HG02840 (cell line): ENCODE results near the gene CACUL1.
"Not testable (repeated sequence)": the region's sequence is repeated elsewhere in the genome, so short reads cannot be mapped to it uniquely, and the experiment has no call there.

ENCODE experiments used
- ATAC-seq: cut with Tn5 transposase; IDR thresholded peaks from one replicate; pipeline ENCODE4 v1.9.1; 2021; ENCODE audit warnings: mild to moderate bottlenecking, moderate library complexity, moderate number of reproducible peaks; ENCODE audit not compliant: unreplicated experiment, low FRiP score

Gene CACUL1

GRCh38 chr10:118658762-118659161 is 96.0 kb downstream of the CACUL1 start:
- no peak for ATAC-seq

DNA sequence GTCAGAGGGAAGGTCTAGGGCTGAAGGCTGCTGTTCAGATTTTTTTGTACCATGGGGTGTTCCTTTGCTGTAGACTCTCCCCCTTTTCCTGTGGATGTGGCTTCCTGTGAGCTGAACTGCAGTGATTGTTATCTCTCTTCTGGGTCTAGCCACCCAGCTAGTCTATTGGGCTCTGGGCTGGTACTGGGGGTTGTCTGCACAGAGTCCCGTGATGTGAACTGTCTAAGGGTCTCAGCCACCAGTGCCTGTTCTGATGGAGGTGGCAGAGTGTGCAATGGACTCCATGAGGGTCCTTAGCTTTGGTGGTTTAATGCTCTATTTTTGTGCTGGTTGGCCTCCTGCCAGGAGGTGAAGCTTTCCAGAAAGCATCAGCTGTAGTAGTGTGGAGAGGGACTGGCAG is 96.6 kb downstream of the CACUL1 start:
- not testable (repeated sequence) for ATAC-seq

- not testable (repeated sequence) for ATAC-seq
Observed at GRCh38 chr10:118645294-118645693, 109.5 kb downstream of the CACUL1 start.

DNA sequence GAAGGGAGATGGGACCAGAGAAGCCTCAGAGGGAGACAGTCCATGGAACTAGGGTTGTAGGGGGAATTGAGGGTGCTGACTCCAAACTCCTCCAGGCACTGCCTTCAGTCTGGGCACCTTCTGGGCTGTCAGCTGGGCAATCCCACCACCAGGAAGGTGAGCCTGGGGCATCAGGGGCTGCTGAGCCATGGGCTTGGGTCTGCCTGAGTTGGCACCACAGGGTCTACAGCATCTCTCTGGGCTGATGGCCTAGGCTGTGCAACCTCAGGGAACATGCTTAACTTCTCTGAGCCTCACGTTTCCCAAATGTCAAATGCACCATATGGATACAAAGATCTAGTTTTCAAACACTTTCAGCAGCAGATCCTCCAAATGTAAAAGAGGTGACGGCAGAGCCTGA is 112.5 kb downstream of the CACUL1 start:
- no peak for ATAC-seq

DNA sequence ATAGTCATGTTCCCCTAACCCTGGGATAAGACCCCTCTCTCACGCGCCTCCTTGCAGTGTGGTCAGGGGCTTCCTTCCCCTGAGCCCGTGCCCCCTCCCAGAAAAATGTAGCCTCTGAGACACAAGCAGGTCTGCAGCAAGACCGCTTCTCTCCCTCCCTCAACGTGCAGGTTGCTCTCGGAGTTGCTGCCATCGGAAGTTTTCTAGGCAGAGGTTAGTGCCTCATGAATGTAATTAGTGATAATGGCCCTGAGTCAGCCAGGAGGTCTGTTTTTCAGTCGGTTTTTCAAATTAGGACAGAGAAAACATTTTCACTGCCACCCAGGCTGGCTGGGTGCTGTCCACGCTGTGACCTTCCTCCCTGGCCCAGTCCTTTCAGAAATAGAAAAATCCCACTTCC is 116.1 kb downstream of the CACUL1 start:
- ATAC-seq: no peak

DNA sequence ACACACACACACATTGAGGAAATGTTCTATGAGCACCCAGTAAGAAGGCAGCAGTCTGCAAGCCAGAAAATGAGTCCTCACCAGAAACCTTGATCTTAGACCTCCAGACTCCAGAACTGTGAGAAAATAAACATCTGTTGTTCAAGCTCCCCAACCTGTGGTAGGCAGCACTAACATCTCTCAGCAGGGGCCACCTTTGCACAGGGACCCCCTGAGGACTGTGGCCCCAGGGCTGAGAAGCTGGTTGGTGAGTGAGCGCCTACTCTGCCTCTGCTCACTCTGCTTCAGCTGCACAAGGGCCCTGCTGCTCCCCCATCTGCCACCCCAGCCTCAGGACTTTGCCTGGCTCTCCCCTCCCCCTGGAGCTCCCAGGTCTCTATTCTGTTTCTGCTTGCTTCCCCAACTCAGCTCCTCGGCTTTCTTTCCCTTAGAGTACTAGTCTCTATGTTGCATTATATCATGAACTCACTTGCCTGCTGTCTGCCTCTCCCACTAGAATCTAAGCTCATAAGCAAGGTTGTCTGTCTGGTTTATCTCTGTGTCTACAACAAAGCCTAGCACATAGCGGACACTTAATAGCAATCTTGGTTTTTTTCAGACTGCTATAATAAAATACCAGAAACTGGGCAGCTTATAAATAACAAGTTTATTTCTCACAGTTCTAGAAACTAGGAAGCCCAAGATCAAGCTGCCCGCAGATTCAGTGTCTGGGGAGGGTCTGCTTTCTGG is 118.9 kb downstream of the CACUL1 start:
- ATAC-seq: no peak

DNA sequence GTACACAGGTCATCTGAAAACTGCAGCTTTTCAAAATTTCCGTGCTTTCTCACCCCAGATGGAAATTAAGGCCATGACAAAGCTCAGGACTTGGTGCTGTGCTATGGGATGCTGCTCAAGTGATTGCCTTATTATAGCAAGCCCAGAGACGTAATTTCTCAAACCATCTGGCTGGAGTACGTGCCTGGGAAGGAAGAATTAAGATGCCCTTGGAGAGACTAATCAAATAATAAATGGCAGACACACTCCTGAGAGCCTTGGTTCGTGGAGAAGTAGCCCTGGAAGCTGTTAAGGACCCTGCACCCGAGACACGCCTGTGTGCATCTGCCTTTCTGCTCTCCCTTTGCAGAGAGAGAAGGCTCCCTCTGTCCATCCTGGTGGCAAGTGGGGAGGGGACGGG is 121.0 kb downstream of the CACUL1 start:
- ATAC-seq: no peak

GRCh38 chr10:118629211-118629610 is 125.6 kb downstream of the CACUL1 start:
- no peak for ATAC-seq

- ATAC-seq: no peak
Observed at GRCh38 chr10:118628397-118628796, 126.4 kb downstream of the CACUL1 start.

- no peak for ATAC-seq
Observed at GRCh38 chr10:118626953-118627352, 127.8 kb downstream of the CACUL1 start.
